A549 (cell line): Measurements from ENCODE around the gene CRB2. TPM values are rescaled to one million over a fixed set of nuclear protein-coding genes. Genes with fewer than 3 reads are reported as not detected.

Source experiments
- ATAC-seq, 2 experiments: fragments of 200-7000 bp in 1 of 2; fragments of >200 bp in 1 of 2; cut with Nextera tagmentation in 1 of 2; cut with Tn5 transposase in 1 of 2; 3 replicates each; pipeline versions ENCODE4 v1.8.0 to v1.9.1; 2018 to 2020; ENCODE audit warnings: mild to moderate bottlenecking in 1 of 2, moderate library complexity in 1 of 2
- CTCF ChIA-PET: fragments of 300-600 bp; sonication (Branson Sonifier 250); formaldehyde crosslinking; extraction: SDS; loops from one replicate; lab custom pipeline; 2021; ENCODE audit warnings: antibody characterized with exemption, inconsistent platforms; lab: Yijun Ruan, JAX
- POLR2A ChIA-PET: fragments of 350-600 bp; formaldehyde crosslinking; extraction: SDS; loops from one replicate; lab custom pipeline; 2021; ENCODE audit warnings: antibody characterized with exemption, inconsistent platforms; lab: Yijun Ruan, JAX
- DNase-seq, 2 experiments: peaks; one replicate each; pipeline versions ENCODE4 v3.0.0 to v3.0.0-alpha.2; 2011 to 2016; ENCODE audit warnings: low read depth in 1 of 2, low spot score in 1 of 2
- FAIRE-seq: peaks from 2 replicates; lab custom pipeline; 2011; peaks lifted over from hg19 to GRCh38; lab: Jason Lieb, UNC
- H3K27ac ChIP-seq, 2 experiments: fragments of >200 bp; sonication (Bioruptor Twin); formaldehyde crosslinking; 3 replicates each; pipeline ENCODE4 v1.5.1; 2016 to 2017
- H3K4me1 ChIP-seq: fragments of >200 bp; sonication (Bioruptor Twin); formaldehyde crosslinking; 3 replicates; pipeline ENCODE4 v1.6.1; 2016
- H3K4me2 ChIP-seq: fragments of >200 bp; sonication (Bioruptor Twin); formaldehyde crosslinking; 3 replicates; pipeline ENCODE4 v1.6.1; 2016
- H3K4me3 ChIP-seq: fragments of >200 bp; sonication (Bioruptor Twin); formaldehyde crosslinking; 3 replicates; pipeline ENCODE4 v1.5.1; 2016
- H3K9me3 ChIP-seq: fragments of >200 bp; sonication (Bioruptor Twin); formaldehyde crosslinking; 3 replicates; pipeline ENCODE4 v1.6.1; 2016
- CEBPB ChIP-seq, 2 experiments: fragments of >200 bp in 1 of 2; sonication (Bioruptor Twin) in 1 of 2; formaldehyde crosslinking in 1 of 2; IDR thresholded peaks; 2 replicates each; pipeline ENCODE4 v1.6.1; 2012 to 2016
- CHD2 ChIP-seq: fragments of 150-350 bp; IDR thresholded peaks from 2 replicates; pipeline ENCODE4 v1.6.1; 2014; ENCODE audit warnings: low read length; ENCODE audit not compliant: partially characterized antibody
- CHD4 ChIP-seq: fragments of 200-600 bp; sonication (generic); IDR thresholded peaks from 2 replicates; pipeline ENCODE4 v1.6.1; 2016; ENCODE audit warnings: antibody characterized with exemption, mild to moderate bottlenecking, borderline replicate concordance
- EP300 ChIP-seq, 2 experiments: fragments of >200 bp; sonication (Bioruptor Twin); formaldehyde crosslinking; IDR thresholded peaks; 2 replicates in 1 of 2; 3 replicates in 1 of 2; pipeline ENCODE4 v1.6.1; 2016 to 2017
- HOXB13 ChIP-seq: fragments of 250-450 bp; sonication (Bioruptor Pico); IDR thresholded peaks from 2 replicates; pipeline ENCODE4 v1.5.0; 2020; ENCODE audit warnings: low read depth, mild to moderate bottlenecking, moderate library complexity
- JUNB ChIP-seq: fragments of >200 bp; sonication (Bioruptor Twin); formaldehyde crosslinking; IDR thresholded peaks from 2 replicates; pipeline ENCODE4 v1.6.1; 2016
- MAZ ChIP-seq: fragments of 150-350 bp; IDR thresholded peaks from 2 replicates; pipeline ENCODE4 v1.6.1; 2014; ENCODE audit warnings: antibody characterized with exemption, low read depth, low read length, borderline replicate concordance
- NFE2L2 ChIP-seq: fragments of 150-350 bp; conservative IDR thresholded peaks from 2 replicates; pipeline ENCODE4 v1.6.1; 2014; ENCODE audit warnings: low read length
- POLR2A ChIP-seq: IDR thresholded peaks from 2 replicates; pipeline ENCODE4 v1.6.1; 2012; ENCODE audit warnings: mild to moderate bottlenecking, low read length
- POLR2AphosphoS2 ChIP-seq: conservative IDR thresholded peaks from 2 replicates; pipeline ENCODE4 v1.6.1; 2012; ENCODE audit warnings: low read length, improper control_type of control experiment, inconsistent platforms
- RFX5 ChIP-seq: fragments of 450-650 bp; IDR thresholded peaks from 2 replicates; pipeline ENCODE4 v1.7.1; 2014; ENCODE audit warnings: antibody characterized with exemption, mild to moderate bottlenecking, moderate library complexity
- TP53 ChIP-seq: fragments of 250-450 bp; sonication (Bioruptor Pico); IDR thresholded peaks from 2 replicates; pipeline ENCODE4 v1.5.0; 2021; ENCODE audit warnings: mild to moderate bottlenecking, moderate library complexity
- ZC3H11A ChIP-seq: fragments of 450-650 bp; IDR thresholded peaks from 2 replicates; pipeline ENCODE4 v1.6.1; 2014; ENCODE audit warnings: antibody characterized with exemption, mild to moderate bottlenecking
- ZFP36 ChIP-seq: fragments of 450-650 bp; IDR thresholded peaks from 2 replicates; pipeline ENCODE4 v1.6.1; 2014; ENCODE audit warnings: borderline replicate concordance; ENCODE audit not compliant: partially characterized antibody
- ZSCAN20 ChIP-seq: fragments of 250-450 bp; sonication (Bioruptor Pico); IDR thresholded peaks from 2 replicates; pipeline ENCODE4 v1.8.0; 2022; ENCODE audit warnings: mild to moderate bottlenecking, moderate library complexity
- WGBS: methylation state at CpG from one replicate; pipeline ENCODE4 v1.1.6; 2017; ENCODE audit errors: missing lambda C conversion rate; 5-methylcytosine and 5-hydroxymethylcytosine counted together
- polyA plus RNA-seq, 4 experiments: library from polyadenylated mRNA; depleted of rRNA in 3 of 4; stranded (reverse); fragments of >200 nt; fragmentation: RNase III in 1 of 4; extraction: RNeasy Plus Mini Kit Qiagen cat#74134 plus additional on column Dnase treatment in 1 of 4; gene quantifications; 2 replicates in 3 of 4; 3 replicates in 1 of 4; pipeline ENCODE4 v1.2.3, GENCODE V29; 2011 to 2017
- TF ChIP-seq, protein P1 (sequence below): fragments of 250-450 bp; sonication (Bioruptor Pico); IDR thresholded peaks from 2 replicates; pipeline ENCODE4 v1.5.0; 2020; ENCODE audit warnings: low read depth, mild to moderate bottlenecking, moderate library complexity
- TF ChIP-seq, protein P2 (sequence below): fragments of >200 bp; sonication (Bioruptor Twin); formaldehyde crosslinking; IDR thresholded peaks from 3 replicates; pipeline ENCODE4 v1.5.1; 2016
- TF ChIP-seq, protein P3 (sequence below): fragments of 250-450 bp; sonication (Bioruptor Pico); IDR thresholded peaks from 2 replicates; pipeline ENCODE4 v1.5.0; 2021; ENCODE audit warnings: mild to moderate bottlenecking, moderate library complexity, borderline replicate concordance
- TF ChIP-seq, protein P4 (sequence below): IDR thresholded peaks from 2 replicates; pipeline ENCODE4 v1.6.1; 2012
- TF ChIP-seq, protein P5 (sequence below): IDR thresholded peaks from 2 replicates; pipeline ENCODE4 v1.6.1; 2012; ENCODE audit warnings: low read depth, borderline replicate concordance

The CRB2 gene
- polyA plus RNA-seq, 2 of the 4 experiments (the other 2 are of a cell fraction) = 0.01 to 0.05 TPM

DNA sequence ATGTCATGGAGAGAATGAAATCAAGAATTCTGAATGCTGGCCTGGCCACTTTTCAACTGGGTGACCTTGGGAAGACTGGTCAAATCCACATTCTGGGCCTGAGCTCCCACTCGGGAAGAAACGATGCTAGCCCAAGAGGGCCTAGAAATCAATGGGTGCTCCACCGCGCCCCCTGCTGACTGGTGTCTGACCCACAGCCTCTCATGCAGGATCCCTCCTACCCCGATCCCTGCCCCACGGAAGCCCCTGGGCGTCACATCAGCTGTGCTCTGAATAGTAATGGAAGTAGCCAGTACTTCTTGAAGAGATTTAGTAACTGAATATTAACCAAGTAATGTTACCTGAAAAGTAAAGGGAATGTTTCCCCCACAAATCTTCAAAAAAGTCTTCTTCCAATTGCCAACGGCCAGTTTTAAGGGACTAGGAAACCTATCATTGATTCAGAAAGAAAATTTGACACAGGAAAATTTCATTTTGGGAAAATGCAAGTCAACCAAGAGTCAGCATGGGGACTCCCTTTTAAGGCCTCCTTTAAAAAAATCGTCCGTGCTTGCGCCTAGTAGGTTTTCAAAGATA, 43.9 kb downstream of the CRB2 start:
- ATAC-seq (peak in 1 of 2 experiments; percentile 67; a peak in 3 of 6 replicates), DNase-seq (peak; percentile 17 to 65), FAIRE-seq (no peak)
- H3K27ac ChIP-seq = no peak overlapping the region
- no peak overlapping the region for H3K4me3 ChIP-seq
- no peak overlapping the region for H3K4me2 ChIP-seq
- CTCF ChIA-PET = interaction anchor here (0.9 to 9.2 kb wide), 6 partner anchors 9 to 641 kb away, joined by 3 to 58 read pairs (median 6); no protein-coding TSS in a partner anchor
- H3K9me3 ChIP-seq = no peaks in the 10 kb centered on the region
- POLR2A ChIA-PET = no interaction called here
- 94% methylated on average over 9 of the region's 11 CpGs for WGBS
- H3K4me1 ChIP-seq = no peaks in the 10 kb centered on the region
- TF ChIP-seq ZC3H11A = no peak
- no peak for TF ChIP-seq CEBPB (IDR thresholded peaks at IDR 0.05)
- TF ChIP-seq, protein P1, sequence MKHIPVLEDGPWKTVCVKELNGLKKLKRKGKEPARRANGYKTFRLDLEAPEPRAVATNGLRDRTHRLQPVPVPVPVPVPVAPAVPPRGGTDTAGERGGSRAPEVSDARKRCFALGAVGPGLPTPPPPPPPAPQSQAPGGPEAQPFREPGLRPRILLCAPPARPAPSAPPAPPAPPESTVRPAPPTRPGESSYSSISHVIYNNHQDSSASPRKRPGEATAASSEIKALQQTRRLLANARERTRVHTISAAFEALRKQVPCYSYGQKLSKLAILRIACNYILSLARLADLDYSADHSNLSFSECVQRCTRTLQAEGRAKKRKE (CRISPR knock-in tag) = no peak
- TF ChIP-seq RFX5 = no peak
- TF ChIP-seq, protein P2, sequence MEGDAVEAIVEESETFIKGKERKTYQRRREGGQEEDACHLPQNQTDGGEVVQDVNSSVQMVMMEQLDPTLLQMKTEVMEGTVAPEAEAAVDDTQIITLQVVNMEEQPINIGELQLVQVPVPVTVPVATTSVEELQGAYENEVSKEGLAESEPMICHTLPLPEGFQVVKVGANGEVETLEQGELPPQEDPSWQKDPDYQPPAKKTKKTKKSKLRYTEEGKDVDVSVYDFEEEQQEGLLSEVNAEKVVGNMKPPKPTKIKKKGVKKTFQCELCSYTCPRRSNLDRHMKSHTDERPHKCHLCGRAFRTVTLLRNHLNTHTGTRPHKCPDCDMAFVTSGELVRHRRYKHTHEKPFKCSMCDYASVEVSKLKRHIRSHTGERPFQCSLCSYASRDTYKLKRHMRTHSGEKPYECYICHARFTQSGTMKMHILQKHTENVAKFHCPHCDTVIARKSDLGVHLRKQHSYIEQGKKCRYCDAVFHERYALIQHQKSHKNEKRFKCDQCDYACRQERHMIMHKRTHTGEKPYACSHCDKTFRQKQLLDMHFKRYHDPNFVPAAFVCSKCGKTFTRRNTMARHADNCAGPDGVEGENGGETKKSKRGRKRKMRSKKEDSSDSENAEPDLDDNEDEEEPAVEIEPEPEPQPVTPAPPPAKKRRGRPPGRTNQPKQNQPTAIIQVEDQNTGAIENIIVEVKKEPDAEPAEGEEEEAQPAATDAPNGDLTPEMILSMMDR = peak; percentile 38; the same call in 2 of the 3 replicates
- no peak for TF ChIP-seq POLR2A
- no peak for TF ChIP-seq CHD4
- TF ChIP-seq, protein P3, sequence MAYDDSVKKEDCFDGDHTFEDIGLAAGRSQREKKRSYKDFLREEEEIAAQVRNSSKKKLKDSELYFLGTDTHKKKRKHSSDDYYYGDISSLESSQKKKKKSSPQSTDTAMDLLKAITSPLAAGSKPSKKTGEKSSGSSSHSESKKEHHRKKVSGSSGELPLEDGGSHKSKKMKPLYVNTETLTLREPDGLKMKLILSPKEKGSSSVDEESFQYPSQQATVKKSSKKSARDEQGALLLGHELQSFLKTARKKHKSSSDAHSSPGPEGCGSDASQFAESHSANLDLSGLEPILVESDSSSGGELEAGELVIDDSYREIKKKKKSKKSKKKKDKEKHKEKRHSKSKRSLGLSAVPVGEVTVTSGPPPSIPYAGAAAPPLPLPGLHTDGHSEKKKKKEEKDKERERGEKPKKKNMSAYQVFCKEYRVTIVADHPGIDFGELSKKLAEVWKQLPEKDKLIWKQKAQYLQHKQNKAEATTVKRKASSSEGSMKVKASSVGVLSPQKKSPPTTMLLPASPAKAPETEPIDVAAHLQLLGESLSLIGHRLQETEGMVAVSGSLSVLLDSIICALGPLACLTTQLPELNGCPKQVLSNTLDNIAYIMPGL (CRISPR knock-in tag) = no peak

DNA sequence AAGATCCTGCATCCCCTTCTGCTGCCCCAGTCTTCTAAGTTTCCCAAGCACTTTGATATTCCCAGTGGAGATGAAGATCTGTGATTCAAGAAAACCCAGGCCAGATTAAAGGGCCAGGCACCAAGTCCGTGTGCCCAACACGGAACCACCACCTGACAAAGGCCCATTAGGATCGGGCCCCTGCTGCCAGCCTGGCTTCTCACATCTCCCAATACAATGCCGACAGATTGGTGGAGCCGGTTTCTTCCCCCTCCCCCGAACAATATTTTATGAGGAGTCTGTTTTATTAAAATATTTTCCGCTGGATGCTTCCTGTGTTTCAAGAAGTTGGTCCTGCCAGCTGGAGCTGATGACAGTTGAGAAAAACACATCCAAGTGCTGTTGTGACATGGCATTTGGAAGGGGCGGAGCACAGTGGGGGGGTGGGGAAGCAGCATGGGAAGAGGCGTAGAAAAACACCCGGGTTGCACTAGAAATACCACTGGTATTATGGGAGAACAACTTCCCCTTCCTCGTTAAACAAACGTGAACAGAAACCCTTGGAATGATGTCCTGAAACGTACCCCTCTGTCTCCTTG, 45.0 kb downstream of the CRB2 start:
- WGBS = 80% methylated on average over 13 of the region's 13 CpGs
- H3K9me3 ChIP-seq = no peaks in the 10 kb centered on the region
- DNase-seq (no peak), FAIRE-seq (no peak), ATAC-seq (no peak)
- TF ChIP-seq ZSCAN20 (CRISPR knock-in tag) = no peak
- no peak for TF ChIP-seq NFE2L2
- TF ChIP-seq, protein P4, sequence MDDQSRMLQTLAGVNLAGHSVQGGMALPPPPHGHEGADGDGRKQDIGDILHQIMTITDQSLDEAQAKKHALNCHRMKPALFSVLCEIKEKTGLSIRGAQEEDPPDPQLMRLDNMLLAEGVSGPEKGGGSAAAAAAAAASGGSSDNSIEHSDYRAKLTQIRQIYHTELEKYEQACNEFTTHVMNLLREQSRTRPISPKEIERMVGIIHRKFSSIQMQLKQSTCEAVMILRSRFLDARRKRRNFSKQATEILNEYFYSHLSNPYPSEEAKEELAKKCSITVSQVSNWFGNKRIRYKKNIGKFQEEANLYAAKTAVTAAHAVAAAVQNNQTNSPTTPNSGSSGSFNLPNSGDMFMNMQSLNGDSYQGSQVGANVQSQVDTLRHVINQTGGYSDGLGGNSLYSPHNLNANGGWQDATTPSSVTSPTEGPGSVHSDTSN = no peak
- TF ChIP-seq CHD2 = no peak
- TF ChIP-seq POLR2AphosphoS2 = no peak
- TF ChIP-seq HOXB13 = no peak
- TF ChIP-seq, protein P5, sequence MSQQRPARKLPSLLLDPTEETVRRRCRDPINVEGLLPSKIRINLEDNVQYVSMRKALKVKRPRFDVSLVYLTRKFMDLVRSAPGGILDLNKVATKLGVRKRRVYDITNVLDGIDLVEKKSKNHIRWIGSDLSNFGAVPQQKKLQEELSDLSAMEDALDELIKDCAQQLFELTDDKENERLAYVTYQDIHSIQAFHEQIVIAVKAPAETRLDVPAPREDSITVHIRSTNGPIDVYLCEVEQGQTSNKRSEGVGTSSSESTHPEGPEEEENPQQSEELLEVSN = no peak
- no peak for TF ChIP-seq JUNB
- no peak for TF ChIP-seq EP300 (IDR thresholded peaks at IDR 0.05)
- no peak for TF ChIP-seq ZFP36
- no peak for TF ChIP-seq TP53
- no peak for TF ChIP-seq MAZ
- no peaks in the 10 kb centered on the region for H3K4me1 ChIP-seq
- no peak overlapping the region for H3K27ac ChIP-seq
- CTCF ChIA-PET = interaction anchor here (0.6 to 9.2 kb wide), 10 partner anchors 8 to 707 kb away, joined by 3 to 58 read pairs (median 4); no protein-coding TSS in a partner anchor
- H3K4me2 ChIP-seq = no peak overlapping the region
- no peak overlapping the region for H3K4me3 ChIP-seq
- POLR2A ChIA-PET = no interaction called here
